ENCODE measurements around the gene KLB.
"Not testable (repeated sequence)": the region's sequence is repeated elsewhere in the genome, so short reads cannot be mapped to it uniquely, and the experiment has no call there.

KLB gene

DNA sequence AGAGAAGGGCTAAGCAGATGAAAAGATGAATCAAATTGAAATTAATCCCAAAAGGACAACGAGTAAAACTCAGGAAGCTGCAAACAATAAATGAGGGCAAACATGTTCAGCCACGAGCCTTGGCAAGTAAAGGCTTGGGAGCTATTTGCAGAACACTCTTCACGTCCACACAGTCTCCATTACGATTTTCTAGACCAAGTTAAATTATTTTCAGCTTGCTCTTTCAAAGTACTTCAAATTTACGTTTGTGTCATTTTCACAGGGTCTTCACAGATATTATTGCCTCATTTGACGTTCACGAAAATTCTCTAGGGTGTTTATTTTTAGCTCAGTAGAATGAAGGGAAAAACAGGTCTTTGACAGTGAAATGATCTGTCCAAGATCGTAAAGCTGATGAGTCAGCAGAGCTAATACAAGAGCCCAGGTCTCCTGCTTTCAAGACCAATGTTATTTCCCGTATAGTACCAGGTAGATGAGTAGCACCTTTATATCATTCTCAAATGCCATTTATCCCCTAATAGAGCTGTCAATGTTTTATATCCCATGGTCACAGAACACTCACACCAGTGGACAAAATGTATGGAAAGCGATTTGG lies 20.9 kb downstream of the KLB start:
- DNase-seq = no peak

- no peak for DNase-seq
Observed at GRCh38 chr4:39429476-39430334, 23.0 kb downstream of the KLB start.

- DNase-seq = no peak
Observed at GRCh38 chr4:39433878-39434492, 27.3 kb downstream of the KLB start.

- DNase-seq = no peak
Observed at GRCh38 chr4:39435659-39436563, 29.2 kb downstream of the KLB start.

- no peak for DNase-seq
Observed at GRCh38 chr4:39441593-39441992, 34.9 kb downstream of the KLB start.

DNA sequence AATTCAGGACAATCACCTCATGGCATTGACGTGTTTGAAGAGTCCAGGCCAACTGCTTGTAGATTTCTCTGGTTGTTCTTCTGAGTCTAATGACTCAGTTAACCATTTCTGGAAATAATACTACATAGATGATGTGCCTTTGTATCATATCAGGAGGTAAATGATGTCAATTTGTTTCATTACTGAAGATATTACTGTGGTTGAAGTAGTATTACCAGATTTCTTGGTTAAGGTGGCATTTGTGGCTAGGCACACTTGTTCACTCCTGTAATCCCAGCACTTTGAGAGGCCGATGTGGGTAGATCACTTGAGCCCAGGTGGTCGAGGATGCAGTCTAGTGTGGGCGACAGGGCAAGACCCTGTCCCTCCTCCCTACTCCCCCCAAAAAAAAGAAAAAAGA lies 36.3 kb downstream of the KLB start:
- DNase-seq = no peak

DNA sequence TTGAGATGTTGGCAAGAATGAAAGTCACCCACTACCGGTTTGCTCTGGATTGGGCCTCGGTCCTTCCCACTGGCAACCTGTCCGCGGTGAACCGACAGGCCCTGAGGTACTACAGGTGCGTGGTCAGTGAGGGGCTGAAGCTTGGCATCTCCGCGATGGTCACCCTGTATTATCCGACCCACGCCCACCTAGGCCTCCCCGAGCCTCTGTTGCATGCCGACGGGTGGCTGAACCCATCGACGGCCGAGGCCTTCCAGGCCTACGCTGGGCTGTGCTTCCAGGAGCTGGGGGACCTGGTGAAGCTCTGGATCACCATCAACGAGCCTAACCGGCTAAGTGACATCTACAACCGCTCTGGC lies 39.7 kb downstream of the KLB start:
- no peak for DNase-seq

DNA sequence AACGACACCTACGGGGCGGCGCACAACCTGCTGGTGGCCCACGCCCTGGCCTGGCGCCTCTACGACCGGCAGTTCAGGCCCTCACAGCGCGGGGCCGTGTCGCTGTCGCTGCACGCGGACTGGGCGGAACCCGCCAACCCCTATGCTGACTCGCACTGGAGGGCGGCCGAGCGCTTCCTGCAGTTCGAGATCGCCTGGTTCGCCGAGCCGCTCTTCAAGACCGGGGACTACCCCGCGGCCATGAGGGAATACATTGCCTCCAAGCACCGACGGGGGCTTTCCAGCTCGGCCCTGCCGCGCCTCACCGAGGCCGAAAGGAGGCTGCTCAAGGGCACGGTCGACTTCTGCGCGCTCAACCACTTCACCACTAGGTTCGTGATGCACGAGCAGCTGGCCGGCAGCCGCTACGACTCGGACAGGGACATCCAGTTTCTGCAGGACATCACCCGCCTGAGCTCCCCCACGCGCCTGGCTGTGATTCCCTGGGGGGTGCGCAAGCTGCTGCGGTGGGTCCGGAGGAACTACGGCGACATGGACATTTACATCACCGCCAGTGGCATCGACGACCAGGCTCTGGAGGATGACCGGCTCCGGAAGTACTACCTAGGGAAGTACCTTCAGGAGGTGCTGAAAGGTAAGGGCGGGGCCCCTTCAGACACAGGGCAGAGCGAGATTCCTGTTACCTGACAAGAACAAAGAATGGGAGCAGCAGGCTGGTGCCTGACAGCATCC lies 40.3 kb downstream of the KLB start:
- DNase-seq = no peak

DNA sequence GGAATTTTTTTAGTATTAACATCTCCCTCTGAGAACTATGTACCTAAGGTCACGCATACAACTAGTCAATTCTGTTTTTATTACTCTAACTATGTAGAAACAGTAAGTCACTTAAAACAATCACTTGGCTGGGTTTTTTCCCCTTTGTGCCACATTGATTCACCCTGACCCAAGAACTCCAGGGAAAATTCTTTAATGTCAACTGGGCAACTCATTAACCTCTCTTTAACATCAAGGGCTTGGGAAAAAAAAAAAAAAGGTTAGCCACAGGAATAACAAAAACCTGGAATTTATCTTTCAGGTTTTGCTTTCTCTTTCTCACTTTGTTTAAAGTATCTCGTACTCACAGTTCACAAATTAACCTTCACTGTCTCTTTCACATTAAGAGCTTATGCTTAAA lies 43.9 kb downstream of the KLB start:
- DNase-seq = no peak

DNA sequence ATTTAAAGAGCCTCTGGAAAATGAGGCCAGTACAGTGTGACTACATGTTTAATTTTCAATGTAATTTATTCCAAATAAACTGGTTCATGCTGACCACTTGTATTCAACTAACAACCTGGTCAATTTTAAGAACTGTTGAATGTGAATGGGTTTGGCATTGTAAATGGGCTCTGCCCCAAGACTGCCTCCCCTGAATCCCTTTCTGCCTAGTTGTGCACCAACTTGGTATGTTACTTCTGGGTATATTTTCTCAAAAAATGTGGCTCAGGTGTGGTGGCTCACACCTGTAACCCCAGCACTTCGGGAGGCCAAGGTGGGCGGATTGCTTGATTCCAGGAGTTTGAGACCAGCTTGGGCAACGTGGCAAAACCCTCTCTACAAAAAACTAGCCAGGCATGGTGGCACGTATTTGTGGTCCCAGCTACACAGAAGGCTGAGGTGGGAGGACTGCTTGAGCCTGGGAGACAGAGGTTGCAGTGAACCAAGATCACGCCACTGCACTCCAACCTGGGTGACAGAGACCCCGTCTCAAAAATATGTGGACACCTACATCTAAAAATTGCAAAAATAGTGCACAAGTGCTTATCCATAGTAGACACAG lies 44.8 kb downstream of the KLB start:
- no peak for DNase-seq

DNA sequence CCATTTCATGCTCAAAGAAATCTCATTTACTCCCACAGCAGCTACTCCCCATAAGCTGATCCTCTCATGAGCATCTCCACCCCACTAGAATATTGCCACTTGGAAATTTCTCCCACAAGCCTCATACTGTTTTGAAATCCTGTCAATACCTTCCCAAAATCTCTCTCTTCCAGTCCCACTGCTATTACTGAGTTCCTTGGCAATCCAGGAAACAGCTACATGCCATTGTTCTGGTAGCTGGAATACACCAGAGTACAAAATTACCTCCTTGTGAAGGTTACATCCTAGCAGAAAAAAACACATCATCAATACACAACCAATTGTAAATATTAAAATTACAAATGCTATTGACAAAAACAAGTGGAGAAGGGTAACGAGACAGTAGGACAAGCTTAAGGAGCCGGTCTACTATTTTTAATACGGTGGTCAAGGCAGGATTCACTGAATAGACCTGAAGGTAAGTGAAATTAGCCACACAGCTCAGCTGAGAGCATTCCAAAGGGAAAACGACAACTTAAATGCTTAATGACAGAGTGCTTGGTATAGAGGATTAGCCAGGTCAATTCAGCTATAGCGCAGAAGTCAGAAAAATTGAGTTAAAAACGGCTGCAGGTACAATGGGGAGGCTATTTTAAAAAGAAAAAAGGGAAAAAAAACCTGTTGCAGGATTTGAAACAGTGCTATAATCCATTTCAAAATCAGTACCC lies 45.6 kb downstream of the KLB start:
- no peak for DNase-seq

- no peak for DNase-seq
Observed at GRCh38 chr4:39452860-39453587, 46.3 kb downstream of the KLB start.

- no peak for DNase-seq
Observed at GRCh38 chr4:39453738-39454137, 47.0 kb downstream of the KLB start.

DNA sequence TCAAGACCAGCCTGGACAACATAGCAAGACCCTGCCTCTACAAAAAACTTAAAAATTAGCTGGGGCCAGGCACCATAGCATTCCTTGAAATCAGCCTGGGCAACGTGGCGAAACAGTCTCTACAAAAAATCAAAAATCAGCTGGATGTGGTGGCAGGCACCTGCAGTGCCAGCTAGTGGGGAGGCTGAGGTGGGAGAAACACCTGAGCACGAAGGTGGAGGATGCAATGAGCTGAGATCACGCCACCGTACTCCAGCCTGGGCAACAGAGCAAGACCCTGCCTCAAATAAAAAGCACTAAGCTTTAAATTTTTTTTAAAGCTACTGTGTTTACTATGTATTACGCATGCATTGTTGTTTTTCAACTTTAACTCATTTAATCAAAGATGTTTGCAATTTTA lies 48.8 kb downstream of the KLB start:
- no peak for DNase-seq

DNA sequence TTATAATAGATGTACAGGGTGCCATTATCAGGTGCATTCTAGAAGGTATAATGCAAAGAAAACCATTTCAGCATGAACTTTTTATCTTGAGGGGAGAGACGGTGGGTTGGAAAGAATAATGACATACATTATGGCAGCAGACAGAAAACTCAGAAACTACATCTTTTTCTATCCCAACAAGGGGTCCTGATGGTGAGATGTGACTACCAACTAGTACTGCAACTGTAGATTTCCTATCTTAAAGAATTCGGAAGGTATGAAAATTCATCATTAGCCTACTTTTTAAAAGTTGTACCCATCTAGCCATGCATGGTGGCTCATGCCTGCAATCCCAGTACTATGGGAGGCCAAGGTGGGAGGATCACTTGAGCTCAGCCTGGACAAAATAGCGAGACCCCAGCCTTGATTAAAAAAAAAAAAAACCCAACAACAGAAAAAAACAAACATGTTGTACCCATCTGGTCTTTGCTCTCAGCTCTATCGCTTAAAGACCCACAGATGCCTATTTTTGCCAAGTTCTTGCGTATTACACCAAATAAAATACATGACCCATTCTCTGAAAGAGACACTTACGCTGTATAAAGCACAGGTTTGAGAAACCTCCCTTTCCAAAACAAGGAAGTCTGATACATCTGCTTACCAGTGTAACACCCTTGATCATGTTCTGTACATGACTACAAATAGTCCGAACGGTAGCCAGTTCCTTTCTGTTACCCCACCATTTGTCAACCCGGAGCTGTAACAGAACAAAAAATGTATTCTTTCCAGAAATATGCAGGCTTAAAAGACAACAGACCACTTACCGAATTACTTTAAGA lies 50.4 kb downstream of the KLB start:
- no peak for DNase-seq

GRCh38 chr4:39458161-39458504 lies 51.4 kb downstream of the KLB start:
- DNase-seq = not testable (repeated sequence)

GRCh38 chr4:39458505-39459300 lies 52.0 kb downstream of the KLB start, which contains the start of the genes LIAS and RPL9:
TSS of gene LIAS (plus strand) at chr4:39459056. CDS start at chr4:39459118, 62 bp downstream.
TSS of gene RPL9 (minus strand) at chr4:39458922. CDS start at chr4:39458439, 483 bp downstream.
- peak; percentile 93 for DNase-seq

GRCh38 chr4:39464886-39465501 lies 58.3 kb downstream of the KLB start:
- no peak for DNase-seq
